Tibial nerve (tissue), 4 donors: ENCODE data around the gene ZCCHC14. TPM values are rescaled to one million over a fixed set of nuclear protein-coding genes. Genes with fewer than 3 reads are reported as not detected.
A peak's percentile ranks its signal among the peaks of the same experiment; 100 is the strongest.
"Not testable (repeated sequence)": the region's sequence is repeated elsewhere in the genome, so short reads cannot be mapped to it uniquely, and the experiment has no call there.

Experiments
- DNase-seq, 2 donors: peaks; one replicate each; pipeline ENCODE4 v3.0.0-alpha.2; 2019; ENCODE audit warnings: low spot score in 2 of 2
- H3K27ac ChIP-seq, 4 donors: fragments of 200-600 bp; sonication (generic) in 3 of 4; one replicate each; pipeline ENCODE4 v1.5.1; 2017 to 2019; ENCODE audit warnings: mild to moderate bottlenecking in 1 of 4
- H3K27me3 ChIP-seq, 2 donors: fragments of 200-600 bp; sonication (generic) in 1 of 2; one replicate each; pipeline versions ENCODE4 v1.5.1 to v1.6.0; 2017 to 2019
- H3K36me3 ChIP-seq, 3 donors: fragments of 200-600 bp; sonication (generic); one replicate each; pipeline ENCODE4 v1.5.1; 2018 to 2019
- H3K4me1 ChIP-seq, 4 donors: fragments of 200-600 bp; sonication (generic) in 3 of 4; one replicate each; pipeline ENCODE4 v1.5.1; 2017 to 2019
- H3K4me3 ChIP-seq, 4 donors: fragments of 200-600 bp; sonication (generic) in 3 of 4; one replicate each; pipeline ENCODE4 v1.5.1; 2017 to 2019; ENCODE audit warnings: mild to moderate bottlenecking in 1 of 4, moderate library complexity in 1 of 4
- H3K9me3 ChIP-seq, 4 donors: fragments of 200-600 bp; sonication (generic) in 3 of 4; one replicate each; pipeline ENCODE4 v1.5.1; 2017 to 2019
- CTCF ChIP-seq, 5 experiments: fragments of 200-600 bp in 3 of 5; fragments of 450-650 bp in 2 of 5; sonication (generic) in 3 of 5; IDR thresholded peaks; one replicate each; pipeline ENCODE4 v1.5.1; 2016 to 2019; ENCODE audit warnings: antibody characterized with exemption in 5 of 5, mild to moderate bottlenecking in 3 of 5, moderate library complexity in 2 of 5
- EP300 ChIP-seq, 2 donors: sonication (generic); formaldehyde crosslinking; IDR thresholded peaks; one replicate each; pipeline ENCODE4 v1.6.1; 2017; ENCODE audit warnings: antibody characterized with exemption in 2 of 2, mild to moderate bottlenecking in 1 of 2
- POLR2A ChIP-seq, 2 donors: fragments of 450-650 bp; IDR thresholded peaks; one replicate each; pipeline ENCODE4 v1.6.1; 2017; ENCODE audit warnings: antibody characterized with exemption in 2 of 2, mild to moderate bottlenecking in 2 of 2, moderate library complexity in 2 of 2
- WGBS, 2 donors: methylation state at CpG; one replicate each; pipeline ENCODE4 v1.1.5; 2018; 5-methylcytosine and 5-hydroxymethylcytosine counted together
- total RNA-seq, 4 donors: library from RNA; depleted of rRNA; stranded (reverse); fragments of >200 nt; gene quantifications; one replicate each; pipeline ENCODE4 v1.1.0, GENCODE V29; 2016

ZCCHC14 gene
- total RNA-seq, 4 donors from 2014 or later = 15.3 to 45.8 (median 25.8) TPM

- H3K4me1 ChIP-seq = peaks cover 0 to 74% (median 39%) of the 10 kb centered on the region in 4 donors
- no peaks in the 10 kb centered on the region for H3K27me3 ChIP-seq
- no peaks in the 10 kb centered on the region for H3K9me3 ChIP-seq
- H3K27ac ChIP-seq = peak overlapping the region in 3 of 4 donors; percentile 43 to 77 (median 62)
- peak overlapping the region in 3 of 4 donors; percentile 46 to 58 (median 57) for H3K4me3 ChIP-seq
- no peak for TF ChIP-seq EP300 (IDR thresholded peaks at IDR 0.05)
- TF ChIP-seq CTCF (IDR thresholded peaks at IDR 0.05) = no peak
- TF ChIP-seq POLR2A (IDR thresholded peaks at IDR 0.05) = no peak
- WGBS, 2 donors = 11 to 14% methylated on average over 16 of the region's 16 CpGs
- no peak for DNase-seq
- H3K36me3 ChIP-seq = no peaks in the 10 kb centered on the region
Measured at GRCh38 chr16:87490096-87490798, 2.6 kb downstream of the ZCCHC14 start.

- Histone ChIP-seq H3K27me3 (no peaks in the 10 kb centered on the region), H3K36me3 (no peaks in the 10 kb centered on the region), H3K27ac (peak overlapping the region in 3 of 4 donors; percentile 23 to 77 (median 27)), H3K4me3 (peak overlapping the region in 1 of 4 donors; percentile 58), H3K9me3 (no peaks in the 10 kb centered on the region), H3K4me1 (peaks cover 0 to 81% (median 43%) of the 10 kb centered on the region in 4 donors)
- TF ChIP-seq POLR2A (IDR thresholded peaks at IDR 0.05) (no peak), CTCF (IDR thresholded peaks at IDR 0.05) (no peak), EP300 (IDR thresholded peaks at IDR 0.05) (no peak)
- DNase-seq = no peak
- WGBS, 2 donors = 31 to 32% methylated on average over 6 of the region's 6 CpGs
Measured at GRCh38 chr16:87489434-87490045, 3.3 kb downstream of the ZCCHC14 start.

- 14 to 20% methylated on average over 6 of the region's 6 CpGs for WGBS, 2 donors
- H3K4me1 ChIP-seq = peaks cover 0 to 87% (median 47%) of the 10 kb centered on the region in 4 donors
- DNase-seq, H3K4me3 ChIP-seq, H3K9me3 ChIP-seq, H3K36me3 ChIP-seq, H3K27me3 ChIP-seq: not testable (repeated sequence)
- H3K27ac ChIP-seq = peak overlapping the region in 2 of 4 donors; percentile 37 to 52
Measured at GRCh38 chr16:87488960-87489359, 3.9 kb downstream of the ZCCHC14 start.

GRCh38 chr16:87487361-87487924 lies 5.4 kb downstream of the ZCCHC14 start:
- Histone ChIP-seq H3K4me3 (peak overlapping the region in 1 of 4 donors; percentile 12), H3K9me3 (no peaks in the 10 kb centered on the region), H3K27me3 (no peaks in the 10 kb centered on the region), H3K4me1 (peaks cover 0 to 92% (median 43%) of the 10 kb centered on the region in 4 donors), H3K36me3 (no peaks in the 10 kb centered on the region), H3K27ac (peak overlapping the region in 3 of 4 donors; percentile 29 to 51 (median 46))
- 37 to 45% methylated on average over 23 of the region's 24 CpGs for WGBS, 2 donors
- peak in 1 of 2 donors; percentile 41 for DNase-seq
- no peak for TF ChIP-seq EP300 (IDR thresholded peaks at IDR 0.05)
- TF ChIP-seq POLR2A (IDR thresholded peaks at IDR 0.05) = no peak
- no peak for TF ChIP-seq CTCF (IDR thresholded peaks at IDR 0.05)

- Histone ChIP-seq H3K27ac (peak overlapping the region in 2 of 4 donors; percentile 46 to 51), H3K9me3 (no peaks in the 10 kb centered on the region), H3K4me1 (peaks cover 0 to 94% (median 43%) of the 10 kb centered on the region in 4 donors), H3K4me3 (no peak overlapping the region), H3K27me3 (no peaks in the 10 kb centered on the region), H3K36me3 (no peaks in the 10 kb centered on the region)
- no peak for DNase-seq
- TF ChIP-seq POLR2A (IDR thresholded peaks at IDR 0.05) (no peak), CTCF (IDR thresholded peaks at IDR 0.05) (no peak), EP300 (IDR thresholded peaks at IDR 0.05) (no peak)
- 51 to 55% methylated on average over 5 of the region's 5 CpGs for WGBS, 2 donors
Measured at GRCh38 chr16:87486713-87487247, 6.0 kb downstream of the ZCCHC14 start.
